HepG2 (cell line): ENCODE results near the gene DENND5B. TPM values are rescaled to one million over a fixed set of nuclear protein-coding genes. Genes with fewer than 3 reads are reported as not detected.

Experiments used
- ATAC-seq: fragments of 200-7000 bp; cut with Tn5 transposase; 3 replicates; pipeline ENCODE4 v1.9.1; 2020; ENCODE audit warnings: mild to moderate bottlenecking, moderate library complexity
- BruUV-seq: library from RNA; stranded (reverse); fragments of 400-500 nt; replicated peaks from 2 replicates; lab custom pipeline; 2021; lab: Mats Ljungman, UMichigan
- CTCF ChIA-PET: fragments of 300-600 bp; formaldehyde crosslinking; extraction: SDS; loops from one replicate; lab custom pipeline; 2021; ENCODE audit warnings: low total read pairs, inconsistent platforms, low intra/inter-chr PET ratio; lab: Yijun Ruan, JAX
- POLR2A ChIA-PET: fragments of 350-600 bp; sonication (Branson Sonifier 250); formaldehyde crosslinking; loops from one replicate; lab custom pipeline; 2020; ENCODE audit warnings: antibody characterized with exemption, inconsistent platforms; lab: Yijun Ruan, JAX
- DNase-seq: peaks from one replicate; pipeline ENCODE4 v3.0.0-alpha.2; 2015; ENCODE audit warnings: low spot score
- FAIRE-seq: peaks from 3 replicates; lab custom pipeline; 2011; peaks lifted over from hg19 to GRCh38; lab: Jason Lieb, UNC
- H2AFZ ChIP-seq: one replicate; pipeline ENCODE4 v1.6.1; 2011; ENCODE audit warnings: low read length, inconsistent platforms
- H3K27ac ChIP-seq: fragments of 300-600 bp; 3 replicates; pipeline ENCODE4 v1.8.0; 2011; ENCODE audit warnings: mixed run types, mild to moderate bottlenecking, mixed read lengths, low read length, inconsistent platforms; ENCODE audit not compliant: insufficient read depth; ENCODE audit errors: extremely low read length
- H3K27me3 ChIP-seq, 2 experiments: fragments of 200-600 bp in 1 of 2; 2 replicates in 1 of 2; 3 replicates in 1 of 2; pipeline versions ENCODE4 v1.6.0 to v1.8.0; 2011; ENCODE audit warnings: low read length in 2 of 2, mild to moderate bottlenecking in 2 of 2, moderate library complexity in 2 of 2, inconsistent platforms in 1 of 2; ENCODE audit not compliant: insufficient read depth in 2 of 2, control insufficient read depth in 1 of 2
- H3K36me3 ChIP-seq, 2 experiments: fragments of 200-600 bp in 1 of 2; replicated peaks in 1 of 2; 2 replicates in 1 of 2; 3 replicates in 1 of 2; pipeline versions ENCODE4 v1.5.1 to v1.8.0; 2011; ENCODE audit warnings: low read length in 2 of 2, inconsistent platforms in 1 of 2; ENCODE audit not compliant: insufficient read depth in 2 of 2, control insufficient read depth in 1 of 2
- H3K4me1 ChIP-seq: 2 replicates; pipeline ENCODE4 v1.5.1; 2012; ENCODE audit warnings: low read length, inconsistent platforms; ENCODE audit not compliant: insufficient read depth
- H3K4me2 ChIP-seq: 2 replicates; pipeline ENCODE4 v1.6.0; 2011; ENCODE audit warnings: low read depth, low read length, inconsistent platforms
- H3K4me3 ChIP-seq, 3 experiments: fragments of 200-600 bp in 1 of 3; sonication (generic), shearing (Covaris generic) in 1 of 3; replicated peaks in 1 of 3; 2 replicates each; pipeline ENCODE4 v1.5.1; 2011 to 2016; ENCODE audit warnings: low read length in 3 of 3, inconsistent platforms in 2 of 3, low read depth in 2 of 3, mild to moderate bottlenecking in 2 of 3, control low read depth in 1 of 3, mixed read lengths in 1 of 3; ENCODE audit not compliant: insufficient read depth in 1 of 3
- H3K79me2 ChIP-seq: one replicate; pipeline ENCODE4 v1.6.1; 2011; ENCODE audit warnings: low read length, inconsistent platforms; ENCODE audit not compliant: insufficient read depth
- H3K9ac ChIP-seq: 2 replicates; pipeline ENCODE4 v1.6.0; 2011; ENCODE audit warnings: mild to moderate bottlenecking, low read depth, low read length, inconsistent platforms; ENCODE audit not compliant: insufficient read depth
- H3K9me3 ChIP-seq: 2 replicates; pipeline ENCODE4 v1.5.1; 2012; ENCODE audit warnings: mild to moderate bottlenecking, low read length
- H4K20me1 ChIP-seq: 2 replicates; pipeline ENCODE4 v1.6.0; 2011; ENCODE audit warnings: inconsistent platforms, mild to moderate bottlenecking, low read length, moderate library complexity; ENCODE audit not compliant: insufficient read depth
- CENPX ChIP-seq: sonication (generic); formaldehyde crosslinking; IDR thresholded peaks from 2 replicates; pipeline ENCODE4 v1.9.0; 2021; ENCODE audit warnings: mild to moderate bottlenecking, missing genetic modification reagents, moderate library complexity
- GZF1 ChIP-seq: sonication (generic); formaldehyde crosslinking; IDR thresholded peaks from 2 replicates; pipeline ENCODE4 v1.5.1; 2020; ENCODE audit warnings: mild to moderate bottlenecking, missing genetic modification reagents
- JUNB ChIP-seq: sonication (generic); formaldehyde crosslinking; IDR thresholded peaks from 2 replicates; pipeline ENCODE4 v1.8.0; 2022; ENCODE audit warnings: missing genetic modification reagents, mild to moderate bottlenecking, borderline replicate concordance
- RELA ChIP-seq: sonication (generic); formaldehyde crosslinking; IDR thresholded peaks from 2 replicates; pipeline ENCODE4 v1.4.0; 2020; ENCODE audit warnings: missing genetic modification reagents
- RERE ChIP-seq: IDR thresholded peaks from 2 replicates; pipeline ENCODE4 v1.6.1; 2016; ENCODE audit warnings: low read depth, missing genetic modification reagents, missing compliant biosample characterization
- SOX5 ChIP-seq: IDR thresholded peaks from 2 replicates; pipeline ENCODE4 v1.6.1; 2016; ENCODE audit warnings: borderline replicate concordance
- ZBTB1 ChIP-seq: sonication (generic); formaldehyde crosslinking; IDR thresholded peaks from 2 replicates; pipeline ENCODE4 v1.4.0; 2020; ENCODE audit warnings: missing genetic modification reagents, borderline replicate concordance
- ZNF275 ChIP-seq: sonication (generic); formaldehyde crosslinking; IDR thresholded peaks from 2 replicates; pipeline ENCODE4 v1.8.0; 2022; ENCODE audit warnings: missing genetic modification reagents, mild to moderate bottlenecking, inconsistent platforms, borderline replicate concordance
- ZNF737 ChIP-seq: sonication (generic); formaldehyde crosslinking; IDR thresholded peaks from 2 replicates; pipeline ENCODE4 v1.5.0; 2020; ENCODE audit warnings: missing genetic modification reagents, mild to moderate bottlenecking, borderline replicate concordance
- WGBS: methylation state at CpG from one replicate; pipeline ENCODE4 v1.1.6; 2017; ENCODE audit warnings: low lambda C conversion rate; 5-methylcytosine and 5-hydroxymethylcytosine counted together
- in situ Hi-C: cut with HindIII; loops from 2 replicates; pipeline ENCODE4 v1.10.0; 2017; ENCODE audit warnings: low pct_unique_long_range_greater_than_20kb; ENCODE audit not compliant: extremely low pct_ligation_motif_present
- intact Hi-C: fragments of 100-400 bp; cut with micrococcal nuclease; formaldehyde crosslinking; loops from one replicate; pipeline ENCODE4 v1.10.0; 2022; ENCODE audit not compliant: unreplicated experiment
- polyA plus RNA-seq, 8 experiments: library from polyadenylated mRNA; depleted of rRNA in 3 of 8; stranded (reverse) in 7 of 8; unstranded in 1 of 8; fragments of >200 nt; fragmentation: Illumina TruSeq in 4 of 8; extraction: Trizol in 4 of 8; gene quantifications; 2 replicates each; pipeline versions ENCODE4 v1.2.1 to v1.2.3, GENCODE V29; 2011 to 2016; ENCODE audit warnings: low read depth in 4 of 8, missing spikeins in 1 of 8, mixed read lengths in 1 of 8; ENCODE audit not compliant: insufficient read depth in 1 of 8
- total RNA-seq, 5 experiments: library from RNA; depleted of rRNA; stranded (reverse); fragments of >200 nt; fragmentation: Illumina TruSeq; extraction: Trizol; gene quantifications; 2 replicates each; pipeline ENCODE4 v1.2.3, GENCODE V29; 2016; ENCODE audit warnings: low read depth in 1 of 5

Gene DENND5B
- total and polyA plus RNA-seq, 2 of the 13 experiments (the other 11 are each of a cell fraction or from before 2014, with no cell fraction given) = 14.7 to 18.7 TPM

- TF ChIP-seq RERE (CRISPR knock-in tag) (no peak), CENPX (CRISPR knock-in tag) (no peak), SOX5 (CRISPR knock-in tag) (peak; percentile 50; the same call in 1 of the 2 replicates), JUNB (CRISPR knock-in tag) (no peak)
These were observed 57.5 kb downstream of the DENND5B start (continued) for GRCh38 chr12:31533470-31533869.

DNA sequence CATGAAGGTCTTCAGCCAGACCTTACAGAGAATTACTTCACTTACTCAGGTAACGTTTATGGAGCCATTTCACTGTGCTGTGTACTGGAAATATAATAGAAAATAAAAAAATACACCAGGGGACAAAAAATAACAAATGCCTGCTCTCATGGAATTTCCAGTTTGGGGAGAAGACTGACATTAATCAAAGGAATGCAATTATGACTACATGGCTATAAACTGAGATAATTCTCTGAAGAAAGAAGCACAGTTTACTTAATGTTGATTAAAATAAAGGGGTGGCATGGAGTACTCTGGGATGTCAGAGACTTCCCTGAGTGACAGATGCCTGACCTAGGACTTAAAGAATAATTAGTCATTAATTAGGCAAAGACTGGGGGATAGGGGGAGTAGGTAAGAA, 59.0 kb downstream of the DENND5B start:
- H3K4me3 ChIP-seq = no peak overlapping the region
- 0 out of 2 replicates have a peak, but pooled peaks cover 7% of the 10 kb centered on the region for H4K20me1 ChIP-seq
- no TSS peak for BruUV-seq
- peaks cover 29% of the 10 kb centered on the region for H3K4me1 ChIP-seq
- no peaks in the 10 kb centered on the region for H3K36me3 ChIP-seq
- H3K4me2 ChIP-seq = no peak overlapping the region
- H3K79me2 ChIP-seq = peaks cover 67% of the 10 kb centered on the region
- ChIA-PET POLR2A (no interaction called here), CTCF (no interaction called here)
- intact Hi-C loops = no loop called here
- ATAC-seq (no peak), FAIRE-seq (no peak), DNase-seq (no peak)
- 94% methylated on average over 1 of the region's 1 CpG for WGBS
- H3K27ac ChIP-seq = no peak overlapping the region
- no peak overlapping the region for H2AFZ ChIP-seq
- TF ChIP-seq RELA (no peak), ZNF275 (CRISPR knock-in tag) (no peak), ZNF737 (CRISPR knock-in tag) (no peak), GZF1 (no peak), ZBTB1 (CRISPR knock-in tag) (no peak)
- no peaks in the 10 kb centered on the region for H3K27me3 ChIP-seq
- in situ Hi-C loops = no loop called here
- no peak overlapping the region for H3K9ac ChIP-seq
- no peaks in the 10 kb centered on the region for H3K9me3 ChIP-seq
